Hematopoietic multipotent progenitor cell treated with erythropoietin and hydrocortisone succinate and interleukin-3 and kit ligand, for 17 days (in vitro differentiated cells): Measurements from ENCODE around the gene BCR.
A peak's percentile ranks its signal among the peaks of the same experiment; 100 is the strongest.
"Not testable (repeated sequence)": the region's sequence is repeated elsewhere in the genome, so short reads cannot be mapped to it uniquely, and the experiment has no call there.

Experiments
- DNase-seq: peaks from one replicate; pipeline ENCODE4 v3.0.0-alpha.2; 2015; ENCODE audit warnings: low spot score

Gene BCR

DNA sequence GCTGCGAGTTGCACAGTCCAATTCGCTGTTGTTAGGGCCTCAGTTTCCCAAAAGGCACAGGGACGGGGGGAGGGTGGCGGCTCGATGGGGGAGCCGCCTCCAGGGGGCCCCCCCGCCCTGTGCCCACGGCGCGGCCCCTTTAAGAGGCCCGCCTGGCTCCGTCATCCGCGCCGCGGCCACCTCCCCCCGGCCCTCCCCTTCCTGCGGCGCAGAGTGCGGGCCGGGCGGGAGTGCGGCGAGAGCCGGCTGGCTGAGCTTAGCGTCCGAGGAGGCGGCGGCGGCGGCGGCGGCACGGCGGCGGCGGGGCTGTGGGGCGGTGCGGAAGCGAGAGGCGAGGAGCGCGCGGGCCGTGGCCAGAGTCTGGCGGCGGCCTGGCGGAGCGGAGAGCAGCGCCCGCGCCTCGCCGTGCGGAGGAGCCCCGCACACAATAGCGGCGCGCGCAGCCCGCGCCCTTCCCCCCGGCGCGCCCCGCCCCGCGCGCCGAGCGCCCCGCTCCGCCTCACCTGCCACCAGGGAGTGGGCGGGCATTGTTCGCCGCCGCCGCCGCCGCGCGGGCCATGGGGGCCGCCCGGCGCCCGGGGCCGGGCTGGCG, at the start of gene BCR:
Gene BCR, plus strand, starts transcription at position 209 of the 592 bp plus-strand sequence. CDS start 452 bp downstream, outside the sequence.
- no peak for DNase-seq

DNA sequence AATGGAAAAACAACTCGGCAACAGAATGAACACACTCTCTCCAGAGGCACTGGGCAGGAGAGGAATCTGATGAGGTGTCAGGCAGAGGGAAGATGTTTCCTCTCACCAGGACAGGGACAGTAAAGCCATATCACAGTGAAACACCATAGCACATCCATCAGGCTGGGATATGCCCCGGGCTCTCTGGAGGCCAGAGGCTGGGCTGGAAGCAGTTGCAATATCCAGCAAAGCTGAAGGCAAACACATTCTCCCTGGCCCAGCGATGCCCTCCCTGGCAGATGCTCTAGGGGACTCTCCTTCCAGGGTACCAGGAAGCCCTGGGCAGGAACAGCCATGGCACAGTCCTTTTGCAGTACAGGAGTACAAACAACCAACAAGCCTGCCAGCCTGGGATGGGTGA, 49.6 kb upstream of the BCR start:
- no peak for DNase-seq

DNA sequence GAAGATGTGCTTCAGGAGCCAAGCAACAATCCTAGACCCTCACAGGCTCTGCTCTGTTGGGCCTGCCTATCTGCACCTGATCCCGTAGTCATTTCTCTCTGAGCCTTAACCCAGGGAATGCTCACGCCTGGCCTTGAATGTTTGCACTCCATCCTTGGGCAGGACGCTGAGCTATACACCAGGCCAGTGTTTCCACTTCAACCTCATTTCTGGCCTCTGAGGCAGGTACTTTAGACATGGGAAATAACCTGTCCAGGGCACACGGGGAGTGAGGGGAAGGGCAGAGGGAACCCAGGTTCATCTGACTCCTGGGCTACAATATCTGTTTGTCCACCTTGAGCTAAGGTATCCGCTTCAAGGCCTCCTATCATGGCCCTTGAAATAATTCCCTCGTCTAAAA, 48.4 kb upstream of the BCR start:
- no peak for DNase-seq

DNA sequence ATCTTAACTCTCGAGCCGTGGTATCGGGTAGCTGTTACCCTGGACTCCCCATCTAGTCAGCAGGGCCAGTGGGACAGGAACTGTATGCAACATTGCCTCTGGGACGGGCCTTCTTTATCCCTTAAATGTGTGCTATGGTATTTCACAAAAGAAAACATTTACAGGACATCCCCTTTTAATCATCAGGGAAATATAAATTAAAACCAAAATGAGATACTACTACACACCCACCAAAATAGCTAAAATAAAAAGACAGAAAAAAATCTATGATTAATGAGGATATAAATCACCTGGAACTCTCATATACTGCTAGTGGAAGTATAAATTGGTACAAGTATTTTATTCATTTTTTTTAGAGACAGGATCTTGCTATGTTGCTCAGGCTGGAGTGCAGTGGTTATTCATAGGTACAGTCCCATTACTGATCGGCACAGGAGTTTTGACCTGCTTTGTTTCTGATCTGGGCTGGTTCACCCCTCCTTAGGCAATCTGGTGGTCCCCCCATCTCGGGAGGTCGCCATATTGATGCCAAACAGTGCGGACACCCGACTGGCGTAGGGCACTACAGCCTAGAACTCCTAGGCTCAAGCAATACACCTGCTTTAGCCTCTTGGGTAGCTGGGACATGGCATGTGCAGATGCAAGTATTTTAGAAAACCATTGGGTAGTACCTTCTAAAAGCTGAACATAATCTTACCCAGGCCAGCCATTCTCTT, 47.8 kb upstream of the BCR start:
- DNase-seq = no peak

DNA sequence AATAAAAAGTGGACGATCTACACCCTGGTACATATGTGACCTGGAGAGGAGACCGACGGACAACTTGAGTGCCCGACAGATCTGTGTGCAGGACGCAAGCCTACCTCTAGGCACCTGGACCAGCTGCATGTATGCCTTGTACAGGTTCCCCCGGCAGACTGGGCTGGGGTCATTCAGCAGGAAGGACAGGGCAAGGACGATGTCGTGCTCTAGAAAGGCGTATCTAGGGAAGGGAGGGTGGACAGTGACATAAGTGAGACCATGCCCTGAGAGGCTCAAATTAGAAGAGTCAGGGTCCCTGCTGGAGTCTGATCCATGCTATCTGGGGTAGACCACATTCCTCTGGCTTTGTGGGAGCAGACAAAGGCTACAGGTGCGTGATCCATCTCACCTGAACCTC, 46.4 kb upstream of the BCR start:
- no peak for DNase-seq

DNA sequence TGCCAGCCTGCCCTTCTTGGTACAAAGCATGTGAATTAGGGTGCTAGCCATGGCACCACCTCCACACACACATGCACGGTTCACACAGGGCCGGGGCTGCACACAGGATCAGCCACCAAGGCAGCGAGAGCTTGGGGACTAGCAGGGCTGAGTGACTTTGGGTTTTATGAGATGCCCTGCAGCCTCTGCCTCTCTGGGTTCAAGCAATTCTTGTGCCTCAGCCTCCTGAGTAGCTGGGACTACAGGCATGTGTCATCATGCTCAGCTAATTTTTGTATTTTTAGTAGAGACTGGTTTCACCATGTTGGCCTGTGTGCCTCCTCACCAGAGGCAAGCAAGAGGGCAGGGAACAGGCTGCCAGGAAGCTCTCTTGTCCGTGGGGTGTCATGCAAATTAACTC, 43.3 kb upstream of the BCR start:
- not testable (repeated sequence) for DNase-seq

DNA sequence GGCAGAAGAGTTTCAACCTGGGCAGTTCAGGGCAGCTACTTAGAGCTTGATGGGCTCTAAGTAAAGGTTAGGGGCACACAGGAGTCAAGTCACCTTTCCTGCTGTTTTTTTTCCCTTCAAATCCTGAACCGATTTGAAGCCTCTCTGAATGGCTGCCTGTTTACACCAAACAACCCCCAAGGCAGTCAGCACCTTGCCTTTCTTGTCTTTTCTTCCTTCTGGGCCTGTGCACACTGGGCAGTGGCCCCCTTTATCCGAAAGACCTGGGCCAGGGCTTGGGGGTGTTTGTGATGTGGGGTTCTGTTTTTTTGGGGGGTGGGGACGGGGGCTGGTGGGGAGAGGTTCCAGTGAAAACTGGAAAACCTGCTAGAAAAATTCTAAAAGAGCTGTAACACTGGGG, 42.8 kb upstream of the BCR start:
- no peak for DNase-seq

DNA sequence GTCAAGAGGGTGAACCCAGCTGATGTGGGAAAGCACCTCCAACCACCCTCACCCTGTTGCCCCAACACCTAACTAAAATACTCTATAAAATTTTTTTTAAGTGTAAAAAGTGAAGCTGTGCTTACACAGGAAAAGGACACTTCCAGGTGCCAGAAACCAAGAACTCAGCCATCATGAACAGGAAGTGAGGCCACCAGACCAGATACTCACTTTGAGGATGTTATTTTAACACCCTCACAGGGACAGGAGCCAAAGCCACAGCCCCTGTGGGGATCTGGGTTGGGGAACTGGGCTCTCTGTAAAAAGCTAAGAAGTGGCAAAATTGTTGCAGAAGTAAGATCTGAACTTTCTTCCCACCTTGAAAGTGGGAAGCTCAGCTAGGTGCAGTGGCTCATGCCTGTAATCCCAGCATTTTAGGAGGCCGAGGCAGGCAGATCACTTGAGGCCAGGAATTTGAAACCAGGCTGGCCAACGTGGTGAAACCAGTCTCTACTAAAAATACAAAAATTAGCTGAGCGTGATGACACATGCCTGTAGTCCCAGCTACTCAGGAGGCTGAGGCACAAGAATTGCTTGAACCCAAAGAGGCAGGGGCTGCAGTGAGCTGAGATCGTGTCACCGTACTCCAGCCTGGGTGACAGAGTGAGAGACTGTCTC, 42.3 kb upstream of the BCR start:
- DNase-seq = no peak

DNA sequence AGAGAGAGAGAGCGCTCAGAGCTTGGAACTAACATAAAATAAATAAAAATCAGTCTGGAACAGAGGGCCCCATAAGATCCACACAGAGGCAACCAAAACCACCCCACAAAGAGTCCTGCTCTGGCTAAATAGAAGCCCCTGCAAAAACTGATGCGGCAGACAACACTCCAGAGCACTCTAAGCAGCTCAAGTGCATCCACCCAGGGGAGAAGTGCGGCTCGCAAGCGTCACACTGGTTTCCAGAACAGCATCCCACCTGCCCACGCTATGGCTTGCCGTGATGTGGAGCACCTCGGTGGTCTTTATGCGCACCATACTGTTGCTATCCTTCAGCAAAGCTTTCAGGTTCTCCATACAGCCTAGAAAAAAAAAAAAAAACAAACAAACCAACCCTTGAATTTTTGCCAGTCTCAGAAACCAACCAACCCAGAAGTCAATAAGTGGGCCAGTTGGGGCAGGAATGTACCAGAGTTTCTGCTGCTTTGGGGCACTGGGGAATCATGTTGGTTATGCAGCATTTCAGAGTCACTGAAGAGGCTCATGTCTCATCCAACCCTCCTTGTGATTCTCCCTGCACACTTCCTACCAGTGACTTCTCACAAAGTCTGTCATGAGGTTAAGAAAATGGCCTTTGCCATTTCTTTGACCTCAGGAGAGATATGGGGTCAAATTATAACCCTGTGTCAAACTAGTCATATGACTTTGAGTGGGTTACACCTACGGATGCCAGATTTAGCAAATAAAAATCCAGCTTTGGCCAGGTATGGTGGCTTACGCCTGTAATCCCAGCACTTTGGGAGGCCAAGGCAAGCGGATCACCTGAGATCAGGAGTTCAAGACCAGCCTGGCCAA, 41.5 kb upstream of the BCR start:
- no peak for DNase-seq

DNA sequence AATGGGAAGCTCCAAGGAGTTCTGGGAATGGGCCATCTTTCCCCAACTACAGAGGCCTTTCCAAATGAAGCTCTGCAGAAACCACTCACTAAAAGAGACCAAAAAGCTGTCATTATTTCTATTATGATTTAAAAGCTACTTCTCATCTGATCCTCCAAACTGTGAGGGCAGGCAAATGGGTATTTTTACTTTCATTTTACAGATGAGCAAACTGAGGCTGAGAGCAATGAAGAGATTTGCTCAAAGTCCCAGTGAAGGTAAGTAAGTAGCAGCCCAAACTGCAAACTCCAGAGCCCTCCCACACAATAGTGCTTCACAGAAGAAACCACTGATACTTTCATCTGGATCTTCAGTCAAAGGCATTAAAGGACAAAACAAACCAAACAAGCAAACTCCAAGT, 39.9 kb upstream of the BCR start:
- no peak for DNase-seq

DNA sequence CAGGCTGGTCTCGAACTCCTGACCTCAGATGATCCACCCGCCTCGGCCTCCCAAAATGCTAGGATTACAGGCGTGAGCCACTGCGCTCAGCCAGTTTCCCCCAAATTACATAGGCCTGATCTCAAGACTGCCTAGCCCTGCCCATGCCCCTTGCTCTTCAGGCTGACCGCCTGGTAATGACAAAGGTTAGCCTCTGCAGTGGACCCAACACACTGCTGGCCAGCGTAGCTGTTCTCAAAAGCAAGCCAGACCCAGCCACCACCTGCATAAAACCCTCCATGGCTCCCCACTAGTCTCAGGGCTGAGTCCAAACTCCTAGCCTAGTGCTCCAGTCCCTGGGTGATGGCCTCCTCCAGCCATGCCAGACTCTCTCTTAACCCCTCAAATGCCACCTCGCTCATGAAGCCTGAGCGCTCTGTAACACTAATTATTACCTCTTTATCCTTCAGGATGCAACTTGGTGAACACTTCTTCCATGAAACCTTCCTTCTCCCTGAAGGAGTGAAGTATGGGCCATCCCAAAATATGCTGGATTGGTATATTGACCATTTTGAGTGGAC, 37.7 kb upstream of the BCR start:
- DNase-seq = no peak

DNA sequence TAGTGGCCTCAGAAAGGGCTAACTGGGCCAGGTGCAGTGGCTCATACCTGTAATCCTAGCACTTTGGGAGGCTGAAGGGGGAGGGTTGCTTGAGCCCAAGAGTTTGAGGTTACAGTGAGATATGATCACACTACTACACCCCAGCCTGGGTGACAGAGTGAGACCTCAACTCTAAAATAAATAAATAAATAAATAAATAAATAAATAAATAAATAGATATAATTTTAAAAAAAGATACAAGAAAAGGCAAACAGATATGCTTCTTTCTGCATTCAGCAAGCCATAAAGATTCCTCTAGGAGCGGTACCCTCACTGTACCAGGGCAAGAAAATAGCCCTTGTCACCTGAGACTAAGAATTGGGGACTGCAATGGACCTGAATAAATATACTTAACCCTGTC, 37.2 kb upstream of the BCR start:
- DNase-seq = no peak

DNA sequence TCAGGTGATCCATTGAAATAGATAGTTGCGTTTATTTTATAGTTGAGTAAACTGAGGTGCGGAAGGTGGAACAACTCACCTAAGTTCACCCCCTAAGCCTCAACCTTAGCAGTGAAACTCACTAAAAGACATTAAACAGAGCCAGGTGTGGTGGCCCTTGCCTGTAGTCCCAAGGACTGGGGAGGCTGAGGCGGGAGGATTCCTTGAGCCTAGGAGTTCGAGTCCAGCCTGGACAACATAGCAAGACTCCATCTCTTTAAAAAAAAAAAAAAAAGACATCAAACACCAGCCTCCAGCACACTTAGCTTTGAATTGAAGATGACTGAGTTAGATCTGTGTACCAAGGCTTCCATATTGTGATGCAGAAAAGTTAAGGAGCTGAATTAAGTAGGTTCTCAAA, 35.9 kb upstream of the BCR start:
- DNase-seq = no peak

DNA sequence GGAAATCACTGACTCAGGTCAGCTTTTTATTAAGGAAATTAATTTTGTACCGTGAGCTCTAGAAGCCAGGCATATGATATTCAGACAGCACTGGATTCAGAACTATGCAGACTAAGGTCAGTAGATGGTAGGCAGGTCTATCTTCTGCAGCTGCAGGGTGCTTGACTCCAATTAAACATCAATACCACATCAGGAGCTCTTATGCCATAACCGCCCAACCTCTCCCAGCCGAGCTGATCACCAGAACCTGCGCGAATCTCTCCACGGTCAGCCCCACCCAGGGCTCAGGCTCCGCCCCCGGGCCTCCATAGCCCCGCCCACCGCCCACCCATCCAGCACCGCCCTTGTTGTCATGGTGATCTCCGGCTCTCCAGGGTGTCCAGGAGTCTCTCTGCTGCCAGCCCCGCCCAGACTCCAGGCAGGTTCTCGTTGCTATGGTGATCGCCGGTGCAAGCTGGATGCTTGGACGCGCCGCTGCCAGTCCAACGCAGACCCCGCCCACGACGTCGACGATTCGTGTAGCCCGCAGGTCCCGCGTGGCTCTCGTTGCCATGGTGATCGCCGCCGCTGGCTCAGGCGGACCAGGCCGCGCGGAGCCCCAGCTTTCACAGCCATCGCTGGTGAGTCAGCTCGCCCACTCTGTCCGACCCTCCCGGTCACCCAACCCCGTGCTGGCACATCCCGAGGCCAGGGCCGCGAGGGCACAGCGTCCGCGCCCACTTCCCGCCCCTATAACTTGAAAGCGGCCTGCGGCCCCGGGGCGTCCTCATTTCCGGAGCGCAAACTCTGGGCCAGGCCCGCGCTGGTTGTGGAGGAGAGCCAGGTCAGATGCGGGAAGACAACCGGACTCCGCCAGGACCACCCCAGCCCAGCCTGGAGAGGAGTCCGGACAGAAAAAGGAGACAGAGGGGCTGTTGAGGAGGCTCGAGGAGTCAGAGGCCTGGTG, 35.1 kb upstream of the BCR start, which contains the start of gene RAB36:
Gene RAB36, plus strand, starts transcription at position 546 of the 946 bp plus-strand sequence. CDS start 1,140 bp downstream, outside the sequence.
- DNase-seq = peak; percentile 89

DNA sequence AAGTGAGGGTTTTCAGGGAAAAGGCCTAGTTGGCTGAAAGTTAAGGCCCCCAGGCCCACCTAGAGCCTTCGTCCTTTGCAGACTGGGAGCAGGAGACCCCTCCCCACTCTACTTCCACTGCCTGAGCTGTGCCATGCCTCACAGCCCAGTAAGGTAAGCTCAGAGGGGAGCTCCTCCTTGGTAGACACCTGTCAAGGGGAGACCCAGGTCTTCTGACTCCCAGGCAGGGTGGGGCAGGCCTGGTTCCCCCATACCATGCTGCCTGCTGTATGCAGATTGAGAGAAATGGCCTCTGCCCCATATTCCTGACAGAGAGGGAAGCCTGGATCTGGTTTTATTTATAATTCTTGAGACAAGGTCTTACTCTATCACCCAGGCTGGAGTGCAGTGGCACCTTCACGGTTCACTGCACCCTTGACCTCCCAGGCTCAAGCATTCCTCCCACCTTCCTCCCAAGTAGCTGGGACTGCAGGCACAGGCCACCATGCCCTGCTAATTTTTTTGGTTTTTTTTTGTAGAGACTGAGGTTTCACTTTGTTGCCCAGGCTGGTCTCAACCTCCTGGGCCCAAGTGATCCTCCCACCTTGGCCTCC, 34.3 kb upstream of the BCR start:
- DNase-seq = no peak

DNA sequence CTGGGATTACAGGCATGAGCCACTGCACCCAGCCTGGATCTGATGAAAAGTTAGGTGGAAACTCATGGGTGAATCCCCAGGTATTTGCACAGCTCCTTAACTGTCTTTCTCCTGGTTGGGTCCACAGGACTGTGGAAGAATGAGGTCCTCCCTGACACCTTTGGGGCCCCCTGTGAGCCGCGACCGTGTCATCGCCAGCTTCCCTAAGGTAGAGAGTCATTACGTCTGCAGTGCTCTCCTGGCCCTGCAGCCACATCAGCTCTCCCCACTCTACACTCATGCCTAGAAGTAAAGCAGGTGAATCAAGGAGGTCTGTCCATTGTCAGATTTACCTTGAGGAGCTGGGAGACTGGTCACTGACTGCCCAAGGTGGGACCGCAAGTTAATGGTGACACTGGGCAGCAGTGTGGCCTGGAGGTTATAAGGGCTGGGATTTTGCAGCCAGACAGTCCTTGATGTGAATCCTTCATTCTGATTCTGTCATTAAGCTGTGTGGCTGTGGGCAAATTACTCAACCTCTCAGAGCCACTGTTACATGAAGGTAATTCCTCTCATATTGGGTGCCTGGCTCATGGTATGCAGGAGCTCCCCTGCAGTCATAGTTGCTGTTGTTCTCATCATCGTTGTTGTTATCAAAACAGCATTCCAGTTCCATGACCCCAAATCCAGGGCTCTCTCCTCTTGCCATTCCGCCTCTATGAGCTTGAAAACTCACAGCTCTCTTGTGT, 33.7 kb upstream of the BCR start:
- DNase-seq = no peak

DNA sequence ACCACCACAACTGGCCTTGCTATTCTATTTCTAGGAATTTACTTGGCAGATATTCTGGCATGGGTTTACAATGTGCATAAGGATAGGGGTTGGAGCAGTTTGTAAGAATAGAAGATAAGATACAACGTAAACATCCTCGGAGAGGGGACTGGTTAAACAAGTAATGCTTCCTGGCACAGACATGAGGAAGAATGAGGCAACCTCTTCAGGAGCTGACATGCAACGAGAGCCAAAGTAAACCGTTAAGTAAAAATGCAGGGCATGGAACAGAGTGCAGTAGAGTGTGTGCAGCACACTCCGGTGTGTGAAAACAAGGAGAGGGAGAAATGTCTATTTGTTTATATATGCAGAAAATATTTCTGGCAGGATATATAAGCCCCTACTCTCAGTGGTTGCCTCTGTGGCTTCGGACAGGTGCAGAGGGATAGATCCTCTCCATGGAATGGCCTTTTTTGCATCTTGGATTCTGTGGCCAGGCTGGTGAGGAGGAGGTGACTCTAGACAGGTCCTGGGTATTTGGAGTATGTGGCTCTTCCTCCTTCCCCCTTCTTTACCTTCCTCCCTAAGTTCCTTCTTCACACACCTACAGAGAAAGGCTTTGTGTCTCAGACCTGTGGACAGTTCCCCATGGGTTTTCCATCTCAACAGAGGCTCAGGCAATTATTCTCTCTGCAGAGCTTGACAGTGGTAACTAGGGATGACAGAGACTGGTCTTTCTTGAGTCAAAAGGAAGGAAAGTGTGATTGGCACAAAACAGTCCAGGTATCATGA, 32.5 kb upstream of the BCR start:
- DNase-seq = no peak

DNA sequence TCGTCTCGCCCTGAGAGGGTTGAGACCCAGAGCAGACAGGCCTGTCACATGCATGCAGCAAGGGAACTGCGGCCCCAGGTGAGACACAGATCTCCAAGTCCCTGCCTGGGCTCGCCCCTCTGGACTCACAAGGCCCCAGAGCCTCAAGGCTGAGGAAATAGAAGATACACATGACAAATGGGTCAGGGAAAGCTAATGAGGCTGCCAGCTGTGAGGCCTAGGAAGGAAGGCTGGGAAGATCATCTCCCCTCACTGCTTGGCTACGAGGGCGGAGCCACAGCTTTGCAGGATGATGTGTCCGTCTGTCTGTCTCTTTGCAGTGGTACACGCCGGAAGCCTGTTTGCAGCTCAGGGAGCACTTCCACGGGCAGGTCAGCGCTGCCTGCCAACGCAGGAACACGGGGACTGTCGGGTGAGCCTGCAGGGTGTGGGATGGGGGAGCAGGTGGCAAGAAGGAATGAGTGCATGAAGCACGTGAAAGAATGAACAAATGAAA, 30.5 kb upstream of the BCR start:
- no peak for DNase-seq

DNA sequence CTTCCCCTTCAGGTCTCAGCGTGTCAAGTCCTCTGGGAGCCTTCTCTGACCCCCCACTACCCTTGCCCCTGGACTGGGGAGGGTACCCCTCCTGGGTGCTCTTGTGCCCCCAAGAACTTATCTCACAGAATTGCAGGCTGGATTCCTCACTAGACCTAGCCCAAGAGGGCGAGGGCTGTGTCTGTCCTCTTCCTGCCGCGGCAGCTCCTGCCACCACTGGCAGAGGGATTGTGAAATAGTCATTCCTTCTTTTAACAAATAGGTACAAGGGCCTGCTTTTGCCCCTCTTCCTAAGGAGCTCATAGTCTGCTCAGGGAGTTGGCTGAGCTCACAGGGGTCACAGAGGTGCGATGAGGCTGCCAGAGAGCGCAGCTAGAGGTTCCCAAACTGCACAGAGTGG, 29.5 kb upstream of the BCR start:
- DNase-seq = no peak
